ENCODE measurements around the gene POMC.
"Not testable (repeated sequence)": the region's sequence is repeated elsewhere in the genome, so short reads cannot be mapped to it uniquely, and the experiment has no call there.

Gene POMC

GRCh38 chr2:25131253-25131566 is 37.2 kb downstream of the POMC start:
- no peak for DNase-seq

DNA sequence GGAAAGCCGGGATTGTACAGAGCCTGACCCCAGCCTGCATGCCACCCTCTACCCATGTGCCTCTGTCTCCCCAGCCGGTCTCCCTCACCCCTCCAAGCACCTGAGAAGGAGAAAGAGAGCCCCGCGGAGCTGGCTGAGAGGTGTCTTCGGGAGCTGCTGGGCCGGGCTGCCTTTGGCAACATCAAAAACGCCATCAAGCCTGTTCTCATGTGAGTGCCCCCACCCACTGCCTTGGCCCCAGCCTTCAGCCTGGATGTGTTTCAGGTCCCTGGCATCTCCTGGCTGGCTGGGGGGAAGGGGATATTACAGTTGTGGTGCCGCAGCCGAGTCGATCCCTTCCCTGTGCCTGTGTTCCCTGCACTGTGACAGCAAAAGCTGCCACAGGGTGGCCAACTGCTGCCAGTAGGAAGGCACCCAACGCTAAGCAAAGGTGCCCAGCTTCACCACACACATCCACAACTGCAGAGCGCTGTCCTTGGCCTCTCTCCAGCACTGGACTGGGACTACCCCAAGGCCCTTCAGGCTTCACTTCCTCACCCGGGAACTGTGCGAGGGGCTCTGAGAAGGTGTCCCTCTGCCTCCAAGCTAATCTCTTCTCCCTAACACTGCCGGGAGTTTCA is 38.4 kb downstream of the POMC start:
- no peak for DNase-seq

DNA sequence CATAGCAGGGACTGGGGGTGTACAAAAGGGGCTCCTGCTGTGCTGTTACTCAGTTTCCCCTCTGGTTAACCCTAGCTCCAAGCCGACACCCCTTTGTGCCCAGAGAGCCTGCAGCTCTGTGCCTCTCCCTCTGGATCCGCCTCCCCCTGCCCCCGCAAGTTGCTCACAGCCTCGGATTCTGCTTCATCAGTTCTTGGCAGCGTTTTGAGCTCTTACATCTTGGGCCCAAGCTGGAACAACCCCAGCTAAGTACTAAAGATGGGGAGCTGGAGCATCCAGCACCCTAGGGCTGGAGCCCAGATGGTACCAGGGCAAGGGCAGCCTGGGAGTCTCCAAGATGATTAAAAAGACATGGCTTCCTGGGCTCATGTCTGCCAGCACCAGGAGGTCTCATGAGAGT is 40.7 kb downstream of the POMC start:
- DNase-seq: no peak

GRCh38 chr2:25127071-25127470 is 41.3 kb downstream of the POMC start:
- DNase-seq: not testable (repeated sequence)

GRCh38 chr2:25125976-25126375 is 42.4 kb downstream of the POMC start:
- DNase-seq: no peak

- DNase-seq: no peak
Measured at GRCh38 chr2:25125189-25125588, 43.2 kb downstream of the POMC start.

DNA sequence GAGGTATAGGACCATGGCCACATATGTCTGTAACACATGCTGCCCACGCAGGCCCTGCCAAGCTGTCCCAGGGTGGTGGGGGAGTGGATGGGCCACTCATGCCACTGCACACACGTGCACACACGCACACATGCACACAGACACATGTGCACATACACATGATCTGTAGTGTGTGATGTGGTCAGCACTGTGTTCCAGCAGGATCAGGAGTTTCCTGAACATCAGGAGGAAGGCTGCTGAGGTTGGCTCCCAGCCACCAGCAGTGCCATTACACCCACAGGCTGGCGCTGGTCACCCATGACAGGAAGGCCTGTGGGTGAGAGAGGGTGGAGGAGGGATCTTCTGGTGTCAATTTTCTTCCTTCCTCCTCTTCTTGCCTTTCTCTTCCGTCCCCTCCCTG is 44.7 kb downstream of the POMC start:
- DNase-seq: no peak

- DNase-seq: no peak
Measured at GRCh38 chr2:25122367-25122766, 46.0 kb downstream of the POMC start.

DNA sequence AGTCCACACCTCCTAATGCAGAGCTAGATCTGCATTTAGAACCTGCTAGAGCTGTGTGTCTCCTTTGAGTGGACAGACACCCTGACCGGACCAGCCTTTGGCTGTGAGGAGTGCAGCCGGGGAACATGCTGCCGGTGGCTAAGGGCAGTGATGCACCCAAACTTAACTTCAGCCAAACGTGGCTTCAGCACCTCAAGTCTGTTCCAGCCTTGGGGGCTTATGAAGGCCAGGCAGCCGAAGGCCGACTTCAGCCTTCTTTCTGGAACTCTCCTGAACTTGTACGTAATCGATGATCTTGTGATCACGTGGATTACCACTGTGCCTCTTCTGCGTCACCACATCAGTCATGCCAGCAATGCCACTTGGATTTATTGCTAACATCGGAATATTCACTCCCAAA is 49.1 kb downstream of the POMC start:
- DNase-seq: no peak

DNA sequence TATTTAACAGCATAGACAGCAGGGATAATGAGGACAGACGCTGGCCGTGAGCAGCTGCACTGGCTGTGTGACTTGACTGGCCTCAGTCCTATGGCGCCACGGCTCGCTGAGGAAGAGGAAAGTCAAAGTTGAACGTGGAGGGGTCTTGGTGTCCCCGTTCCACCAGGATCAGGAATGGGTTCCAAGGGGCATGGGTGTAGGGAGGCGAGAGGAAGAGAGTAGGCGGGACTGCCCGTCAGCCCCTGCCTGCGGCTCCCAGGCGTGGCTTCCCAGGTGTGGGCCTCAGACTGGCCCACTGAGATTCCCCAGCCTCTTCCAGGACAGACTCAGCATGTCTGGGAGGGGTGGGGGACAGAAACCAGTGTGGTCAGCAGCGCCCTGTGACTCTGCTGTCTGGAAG is 51.4 kb downstream of the POMC start:
- no peak for DNase-seq

DNA sequence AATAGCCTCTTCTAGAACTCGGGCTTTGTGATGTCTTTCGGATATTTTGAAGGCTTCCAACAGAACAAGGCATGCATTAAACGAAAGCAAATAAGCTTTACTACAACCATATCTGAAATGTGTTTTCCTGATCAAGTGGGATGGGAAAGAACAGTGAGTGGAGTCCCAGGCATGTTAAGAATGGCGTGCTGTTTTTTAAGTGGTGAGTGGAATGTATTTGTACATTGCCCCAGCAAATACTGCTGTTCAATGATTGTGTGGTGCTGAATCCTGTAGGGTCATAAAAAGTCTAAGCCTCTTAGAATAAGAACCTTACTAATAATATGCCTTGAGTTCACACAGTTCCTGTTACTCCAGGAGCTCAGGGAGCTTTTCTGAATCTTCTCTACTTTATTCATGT is 52.5 kb downstream of the POMC start:
- DNase-seq: no peak

DNA sequence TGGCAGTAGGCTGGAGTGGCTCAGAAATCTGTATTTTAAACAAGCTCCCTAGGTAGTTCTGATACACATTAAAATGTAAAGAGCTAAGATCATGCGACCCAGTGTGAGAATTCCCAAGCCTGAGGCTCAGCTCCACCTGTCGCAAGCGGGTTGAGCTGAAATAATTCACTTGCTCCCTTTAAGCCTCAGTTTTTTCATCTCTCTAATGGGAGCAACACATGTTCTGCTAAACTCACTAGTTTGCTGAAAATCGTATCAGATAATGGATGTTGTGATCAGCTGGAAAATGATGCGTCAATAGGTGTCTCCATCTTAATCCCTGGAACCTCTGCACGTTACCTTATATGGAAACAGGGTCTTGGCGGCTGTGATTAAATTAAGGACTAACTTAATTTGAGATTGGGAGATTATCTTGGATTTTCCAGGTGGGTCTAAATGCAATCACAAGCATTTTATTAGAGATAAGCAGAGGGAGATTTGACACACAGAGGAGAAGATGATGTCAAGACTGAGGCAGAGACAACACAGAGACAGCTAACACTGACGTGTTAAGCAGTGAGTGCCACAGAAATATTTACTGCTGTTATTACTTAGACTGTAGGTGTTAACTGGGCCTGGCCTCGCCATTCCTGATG is 53.0 kb downstream of the POMC start:
- no peak for DNase-seq

- DNase-seq: no peak
Measured at GRCh38 chr2:25112113-25112512, 56.3 kb downstream of the POMC start.
